ENCODE measurements around the gene SDF4. TPM values are rescaled to one million over a fixed set of nuclear protein-coding genes. Genes with fewer than 3 reads are reported as not detected.

SDF4 gene
- total RNA-seq, 4 donors from 2014 or later = 57.5 to 87.6 (median 73.1) TPM

DNA sequence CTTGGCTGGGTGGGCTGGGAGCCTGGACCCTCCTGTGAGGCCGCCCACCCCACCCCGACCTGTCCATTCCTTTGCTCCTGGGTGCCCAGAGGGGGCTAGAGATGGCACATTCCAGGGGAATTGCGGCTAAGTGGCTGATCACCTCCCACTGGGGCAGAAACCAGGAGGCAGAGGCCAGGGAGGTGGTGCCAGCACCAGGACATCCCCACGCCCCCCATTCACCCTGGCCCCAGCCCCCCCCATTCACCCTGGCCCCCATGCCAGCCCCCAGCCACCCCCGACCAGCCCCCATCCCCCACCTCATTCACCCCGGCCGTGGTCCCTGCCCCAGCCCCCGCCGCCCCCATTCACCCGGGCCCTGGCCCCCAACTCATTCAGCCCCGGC is 8.5 kb upstream of the SDF4 start:
- Histone ChIP-seq H3K27me3 (peaks cover 10% of the 10 kb centered on the region), H3K4me1 (peaks cover 42% of the 10 kb centered on the region), H3K36me3 (no peaks in the 10 kb centered on the region), H3K27ac (no peak overlapping the region), H3K9me3 (no peaks in the 10 kb centered on the region), H3K4me3 (no peak overlapping the region)
- TF ChIP-seq EP300 (IDR thresholded peaks at IDR 0.05) = no peak
- TF ChIP-seq, protein P1, sequence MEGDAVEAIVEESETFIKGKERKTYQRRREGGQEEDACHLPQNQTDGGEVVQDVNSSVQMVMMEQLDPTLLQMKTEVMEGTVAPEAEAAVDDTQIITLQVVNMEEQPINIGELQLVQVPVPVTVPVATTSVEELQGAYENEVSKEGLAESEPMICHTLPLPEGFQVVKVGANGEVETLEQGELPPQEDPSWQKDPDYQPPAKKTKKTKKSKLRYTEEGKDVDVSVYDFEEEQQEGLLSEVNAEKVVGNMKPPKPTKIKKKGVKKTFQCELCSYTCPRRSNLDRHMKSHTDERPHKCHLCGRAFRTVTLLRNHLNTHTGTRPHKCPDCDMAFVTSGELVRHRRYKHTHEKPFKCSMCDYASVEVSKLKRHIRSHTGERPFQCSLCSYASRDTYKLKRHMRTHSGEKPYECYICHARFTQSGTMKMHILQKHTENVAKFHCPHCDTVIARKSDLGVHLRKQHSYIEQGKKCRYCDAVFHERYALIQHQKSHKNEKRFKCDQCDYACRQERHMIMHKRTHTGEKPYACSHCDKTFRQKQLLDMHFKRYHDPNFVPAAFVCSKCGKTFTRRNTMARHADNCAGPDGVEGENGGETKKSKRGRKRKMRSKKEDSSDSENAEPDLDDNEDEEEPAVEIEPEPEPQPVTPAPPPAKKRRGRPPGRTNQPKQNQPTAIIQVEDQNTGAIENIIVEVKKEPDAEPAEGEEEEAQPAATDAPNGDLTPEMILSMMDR (IDR thresholded peaks at IDR 0.05) = no peak
- no peak for TF ChIP-seq POLR2A (IDR thresholded peaks at IDR 0.05)
- TF ChIP-seq POLR2AphosphoS5 (IDR thresholded peaks at IDR 0.05) = no peak
- WGBS = no CpG with 5 or more reads among the region's 11 CpGs
- no peak for DNase-seq (ENCODE audit: low spot score in 2 of 2)

DNA sequence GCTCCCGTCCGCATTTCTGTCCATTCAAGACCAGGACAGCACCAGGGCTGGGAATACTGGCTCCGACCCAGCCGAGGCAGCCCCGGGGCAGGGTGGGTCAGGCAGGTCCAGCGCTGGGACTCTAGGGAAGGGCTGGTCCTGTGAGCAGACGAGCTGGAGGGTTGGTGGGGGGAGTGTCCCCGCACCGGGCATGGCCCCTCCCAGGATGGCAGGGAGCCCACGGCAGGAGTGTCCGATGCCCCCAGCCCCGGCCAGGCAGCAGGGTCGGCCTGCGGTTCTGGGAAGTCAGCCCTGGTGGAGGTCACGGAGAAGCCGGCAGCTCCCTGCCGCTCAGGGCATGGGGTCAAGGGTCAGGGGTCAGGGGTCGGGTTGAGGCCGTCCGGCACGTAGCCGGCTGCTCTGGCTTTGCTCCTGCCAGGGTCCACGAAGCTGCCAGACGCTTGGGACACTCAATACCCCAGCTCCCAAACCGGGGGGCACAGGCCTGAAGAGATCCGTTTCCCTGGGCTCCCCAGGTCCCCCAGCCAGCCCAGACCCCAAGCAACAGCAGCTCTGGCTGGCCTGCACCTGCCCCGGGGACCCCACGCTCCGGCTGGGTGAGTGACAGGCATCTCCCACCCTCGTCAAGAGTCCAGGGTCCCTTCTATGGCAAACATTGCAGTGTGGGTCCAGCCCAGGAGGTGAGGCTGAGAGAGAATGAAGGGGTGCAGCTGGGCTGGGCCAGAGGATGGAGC is 8.0 kb upstream of the SDF4 start:
- no CpG with 5 or more reads among the region's 30 CpGs for WGBS
- H3K27me3 ChIP-seq = peaks cover 8% of the 10 kb centered on the region
- TF ChIP-seq EP300 (IDR thresholded peaks at IDR 0.05) (no peak), POLR2A (IDR thresholded peaks at IDR 0.05) (no peak), POLR2AphosphoS5 (IDR thresholded peaks at IDR 0.05) (no peak)
- TF ChIP-seq, protein P1 (IDR thresholded peaks at IDR 0.05) = no peak

DNA sequence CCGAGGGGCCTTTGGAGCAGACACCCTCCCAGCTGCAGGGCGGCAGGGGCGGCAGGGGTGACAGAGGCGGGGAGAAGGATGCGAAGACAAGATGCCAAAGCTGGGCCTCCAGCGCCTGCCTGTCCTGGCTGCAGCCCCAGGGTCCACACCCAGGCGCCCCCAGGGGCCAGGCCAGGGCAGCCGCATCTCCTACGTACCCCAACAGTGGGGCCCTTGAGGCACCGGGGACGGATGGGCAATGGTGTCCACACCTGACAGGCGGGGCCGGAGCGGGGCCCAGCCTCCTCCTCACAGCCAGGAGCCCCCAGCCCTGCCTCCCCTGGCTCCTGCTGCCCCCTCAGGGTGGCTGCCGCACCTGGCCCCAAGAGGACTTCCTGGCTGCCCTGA is 7.4 kb upstream of the SDF4 start:
- WGBS = 38% methylated on average over 6 of the region's 15 CpGs
- no peak overlapping the region for H3K27ac ChIP-seq
- H3K27me3 ChIP-seq = peaks cover 8% of the 10 kb centered on the region
- peaks cover 42% of the 10 kb centered on the region for H3K4me1 ChIP-seq
- TF ChIP-seq, protein P1 (IDR thresholded peaks at IDR 0.05) = no peak
- TF ChIP-seq POLR2AphosphoS5 (IDR thresholded peaks at IDR 0.05) (no peak), POLR2A (IDR thresholded peaks at IDR 0.05) (no peak), EP300 (IDR thresholded peaks at IDR 0.05) (no peak)
- no peak overlapping the region for H3K4me3 ChIP-seq
- no peak for DNase-seq (ENCODE audit: low spot score in 2 of 2)
- H3K9me3 ChIP-seq = no peaks in the 10 kb centered on the region
- H3K36me3 ChIP-seq = no peaks in the 10 kb centered on the region

More for the DNA sequence above, 8.0 kb upstream of the SDF4 start:
- no peak for DNase-seq (ENCODE audit: low spot score in 2 of 2)
- Histone ChIP-seq H3K4me3 (no peak overlapping the region), H3K27ac (no peak overlapping the region), H3K36me3 (no peaks in the 10 kb centered on the region), H3K9me3 (no peaks in the 10 kb centered on the region), H3K4me1 (peaks cover 42% of the 10 kb centered on the region)

DNA sequence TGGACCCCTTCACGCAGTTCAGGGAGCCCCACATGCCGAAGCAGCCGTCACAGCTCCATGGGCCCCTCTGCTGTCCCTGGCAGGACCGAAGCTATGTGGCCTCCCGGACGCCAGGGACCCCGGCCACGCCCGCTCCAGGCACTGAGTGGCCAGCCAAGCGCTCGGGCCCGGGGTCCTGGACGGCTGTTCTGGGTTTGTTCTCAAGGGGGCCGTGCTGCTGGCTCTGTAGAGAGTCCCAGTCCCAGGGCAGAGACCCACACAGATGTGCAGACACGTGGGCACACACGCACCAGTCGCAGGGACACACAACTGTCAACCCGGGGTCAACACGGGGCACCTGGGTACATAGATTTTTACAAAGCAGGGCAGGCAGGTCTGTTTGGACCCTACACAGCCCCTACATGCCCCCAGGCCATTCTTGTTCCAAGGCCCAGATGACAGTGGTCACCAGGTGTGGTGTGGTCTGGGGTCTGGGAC is 6.9 kb upstream of the SDF4 start:
- DNase-seq (ENCODE audit: low spot score in 2 of 2) = no peak
- TF ChIP-seq EP300 (IDR thresholded peaks at IDR 0.05) = no peak
- TF ChIP-seq, protein P1 (IDR thresholded peaks at IDR 0.05) = no peak
- Histone ChIP-seq H3K27ac (no peak overlapping the region), H3K4me1 (peaks cover 42% of the 10 kb centered on the region), H3K27me3 (peaks cover 8% of the 10 kb centered on the region), H3K4me3 (no peak overlapping the region), H3K9me3 (no peaks in the 10 kb centered on the region), H3K36me3 (no peaks in the 10 kb centered on the region)
- WGBS = no CpG with 5 or more reads among the region's 19 CpGs

DNA sequence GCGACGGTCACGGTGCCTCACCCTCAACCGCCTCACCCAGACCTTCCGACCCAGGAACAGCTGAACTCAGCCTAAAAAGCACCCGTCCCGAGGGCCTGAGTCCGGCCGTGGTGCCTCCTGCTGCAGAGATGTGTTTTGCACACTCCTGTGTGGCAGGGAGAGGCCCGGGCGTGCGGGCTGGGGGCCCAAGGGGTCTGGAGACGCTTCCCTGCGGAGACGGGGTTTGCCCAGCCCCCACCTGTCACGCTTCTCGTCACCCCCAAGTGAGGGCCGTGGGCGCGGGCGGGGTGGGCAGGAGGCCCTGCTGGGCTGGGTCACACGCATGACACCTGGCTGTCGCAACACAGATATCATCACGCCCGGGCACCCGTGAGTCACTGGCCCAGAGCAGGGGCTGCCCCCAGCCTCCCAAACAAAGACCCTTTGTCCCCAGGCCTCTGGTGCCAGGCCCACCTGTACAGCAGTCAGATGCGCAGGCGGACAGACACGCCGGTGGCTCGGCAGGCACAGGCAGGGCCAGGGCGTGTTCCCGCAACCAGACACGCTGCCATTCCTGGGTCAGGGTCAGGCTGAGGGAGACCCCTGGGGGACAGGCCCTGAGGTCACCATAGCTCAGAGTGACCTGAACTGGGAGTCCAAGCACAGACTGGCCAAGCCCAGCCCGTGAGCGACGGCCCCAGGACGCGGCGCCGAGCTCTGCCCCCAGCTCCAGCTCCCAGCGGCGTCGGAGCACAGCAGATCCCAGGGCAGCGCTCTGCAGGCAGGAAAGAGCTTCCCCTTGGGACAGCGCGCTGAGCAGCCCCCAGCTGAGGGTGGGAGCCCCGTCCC is 6.3 kb upstream of the SDF4 start:
- Histone ChIP-seq H3K27ac (no peak overlapping the region), H3K4me3 (no peak overlapping the region), H3K36me3 (no peaks in the 10 kb centered on the region), H3K4me1 (peaks cover 47% of the 10 kb centered on the region), H3K9me3 (no peaks in the 10 kb centered on the region), H3K27me3 (peaks cover 8% of the 10 kb centered on the region)
- whole genome bisulfite sequencing = no CpG with 5 or more reads among the region's 48 CpGs
- no peak for DNase-seq (ENCODE audit: low spot score in 2 of 2)
- TF ChIP-seq EP300 (IDR thresholded peaks at IDR 0.05) = no peak
- no peak for TF ChIP-seq POLR2A (IDR thresholded peaks at IDR 0.05)
- TF ChIP-seq, protein P1 (IDR thresholded peaks at IDR 0.05) = no peak
- no peak for TF ChIP-seq POLR2AphosphoS5 (IDR thresholded peaks at IDR 0.05)

Measured in suprapubic skin (tissue), 4 donors.